ENCODE results near the gene BMAL1.
A peak's percentile ranks its signal among the peaks of the same experiment; 100 is the strongest.

DNA sequence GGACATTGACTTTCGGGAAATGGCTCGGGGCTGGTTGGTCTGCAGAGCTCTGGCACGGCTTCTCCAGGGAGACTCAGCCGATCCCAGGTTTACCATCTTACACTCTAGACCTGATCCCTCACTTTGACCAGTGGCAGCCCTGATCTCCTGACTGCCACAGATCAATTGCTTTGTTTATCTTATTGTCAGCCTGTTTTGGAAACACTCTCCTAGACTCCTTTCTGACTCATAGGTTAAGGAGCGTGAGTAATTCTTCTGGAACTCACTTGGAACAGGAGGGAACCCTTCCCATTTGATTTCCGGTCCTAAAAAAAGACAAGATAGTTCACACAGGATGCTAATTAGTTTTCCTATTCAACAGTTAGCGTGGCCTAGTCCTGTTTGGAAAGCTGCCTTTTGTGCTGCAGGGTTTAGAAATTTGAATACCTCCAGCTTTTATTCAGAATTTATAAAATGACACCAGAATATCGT lies 16.0 kb upstream of the BMAL1 start:
- TF ChIP-seq, protein P1, sequence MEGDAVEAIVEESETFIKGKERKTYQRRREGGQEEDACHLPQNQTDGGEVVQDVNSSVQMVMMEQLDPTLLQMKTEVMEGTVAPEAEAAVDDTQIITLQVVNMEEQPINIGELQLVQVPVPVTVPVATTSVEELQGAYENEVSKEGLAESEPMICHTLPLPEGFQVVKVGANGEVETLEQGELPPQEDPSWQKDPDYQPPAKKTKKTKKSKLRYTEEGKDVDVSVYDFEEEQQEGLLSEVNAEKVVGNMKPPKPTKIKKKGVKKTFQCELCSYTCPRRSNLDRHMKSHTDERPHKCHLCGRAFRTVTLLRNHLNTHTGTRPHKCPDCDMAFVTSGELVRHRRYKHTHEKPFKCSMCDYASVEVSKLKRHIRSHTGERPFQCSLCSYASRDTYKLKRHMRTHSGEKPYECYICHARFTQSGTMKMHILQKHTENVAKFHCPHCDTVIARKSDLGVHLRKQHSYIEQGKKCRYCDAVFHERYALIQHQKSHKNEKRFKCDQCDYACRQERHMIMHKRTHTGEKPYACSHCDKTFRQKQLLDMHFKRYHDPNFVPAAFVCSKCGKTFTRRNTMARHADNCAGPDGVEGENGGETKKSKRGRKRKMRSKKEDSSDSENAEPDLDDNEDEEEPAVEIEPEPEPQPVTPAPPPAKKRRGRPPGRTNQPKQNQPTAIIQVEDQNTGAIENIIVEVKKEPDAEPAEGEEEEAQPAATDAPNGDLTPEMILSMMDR (conservative IDR thresholded peaks at IDR 0.05; ENCODE audit: low read depth, low read length), result no peak
- TF ChIP-seq, protein P2, sequence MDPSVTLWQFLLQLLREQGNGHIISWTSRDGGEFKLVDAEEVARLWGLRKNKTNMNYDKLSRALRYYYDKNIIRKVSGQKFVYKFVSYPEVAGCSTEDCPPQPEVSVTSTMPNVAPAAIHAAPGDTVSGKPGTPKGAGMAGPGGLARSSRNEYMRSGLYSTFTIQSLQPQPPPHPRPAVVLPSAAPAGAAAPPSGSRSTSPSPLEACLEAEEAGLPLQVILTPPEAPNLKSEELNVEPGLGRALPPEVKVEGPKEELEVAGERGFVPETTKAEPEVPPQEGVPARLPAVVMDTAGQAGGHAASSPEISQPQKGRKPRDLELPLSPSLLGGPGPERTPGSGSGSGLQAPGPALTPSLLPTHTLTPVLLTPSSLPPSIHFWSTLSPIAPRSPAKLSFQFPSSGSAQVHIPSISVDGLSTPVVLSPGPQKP (IDR thresholded peaks at IDR 0.05; ENCODE audit: borderline replicate concordance, low read depth, low read length), result no peak
- TF ChIP-seq NFE2L2 (IDR thresholded peaks at IDR 0.05; ENCODE audit: low read depth, low read length) (no peak), FOS (IDR thresholded peaks at IDR 0.05; ENCODE audit: low read depth, low read length) (peak; percentile 95), RAD21 (IDR thresholded peaks at IDR 0.05; ENCODE audit: low read length) (no peak), MAFK (IDR thresholded peaks at IDR 0.05; ENCODE audit: low read depth, low read length) (no peak), RFX5 (IDR thresholded peaks at IDR 0.05; ENCODE audit: low read depth, low read length) (no peak), POLR2A (IDR thresholded peaks at IDR 0.05; ENCODE audit: low read depth, low read length) (no peak), MAZ (IDR thresholded peaks at IDR 0.05; ENCODE audit: borderline replicate concordance, low read depth, low read length) (0 out of 2 replicates have a peak, but pooled peaks have one; percentile 11), RCOR1 (IDR thresholded peaks at IDR 0.05; ENCODE audit: insufficient replicate concordance, low read length) (peak; percentile 52), MXI1 (IDR thresholded peaks at IDR 0.05; ENCODE audit: borderline replicate concordance, low read depth, low read length) (no peak), CEBPB (IDR thresholded peaks at IDR 0.05; ENCODE audit: low read depth, low read length) (0 out of 2 replicates have a peak, but pooled peaks have one; percentile 3)
- TF ChIP-seq, protein P3, sequence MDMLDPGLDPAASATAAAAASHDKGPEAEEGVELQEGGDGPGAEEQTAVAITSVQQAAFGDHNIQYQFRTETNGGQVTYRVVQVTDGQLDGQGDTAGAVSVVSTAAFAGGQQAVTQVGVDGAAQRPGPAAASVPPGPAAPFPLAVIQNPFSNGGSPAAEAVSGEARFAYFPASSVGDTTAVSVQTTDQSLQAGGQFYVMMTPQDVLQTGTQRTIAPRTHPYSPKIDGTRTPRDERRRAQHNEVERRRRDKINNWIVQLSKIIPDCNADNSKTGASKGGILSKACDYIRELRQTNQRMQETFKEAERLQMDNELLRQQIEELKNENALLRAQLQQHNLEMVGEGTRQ (IDR thresholded peaks at IDR 0.05; ENCODE audit: low read depth, low read length), result no peak

Measured in IMR-90 (cell line).